MM.1S (cell line): ENCODE results near the gene MMUT.
"Not testable (repeated sequence)": the region's sequence is repeated elsewhere in the genome, so short reads cannot be mapped to it uniquely, and the experiment has no call there.

Experiments used
- DNase-seq: peaks from one replicate; pipeline ENCODE4 v3.0.0-alpha.2; 2015
- H2AFZ ChIP-seq: fragments of 300-600 bp; sonication (generic); 2 replicates; pipeline ENCODE4 v1.6.0; 2016; ENCODE audit warnings: antibody characterized with exemption, low read length
- H3F3A ChIP-seq: fragments of 300-600 bp; sonication (generic); 2 replicates; pipeline ENCODE4 v1.6.1; 2016; ENCODE audit warnings: mild to moderate bottlenecking, antibody characterized with exemption, low read length, moderate library complexity, mixed read lengths; ENCODE audit not compliant: insufficient read depth
- H3K27ac ChIP-seq: fragments of 300-600 bp; sonication (generic); 2 replicates; pipeline ENCODE4 v1.5.1; 2016; ENCODE audit warnings: mild to moderate bottlenecking, low read length
- H3K27me3 ChIP-seq: fragments of 300-600 bp; sonication (generic); replicated peaks from 2 replicates; pipeline ENCODE4 v1.6.0; 2016; ENCODE audit warnings: low read length; ENCODE audit not compliant: insufficient read depth
- H3K36me3 ChIP-seq: fragments of 300-600 bp; sonication (generic); replicated peaks from 2 replicates; pipeline ENCODE4 v1.6.1; 2016; ENCODE audit warnings: mild to moderate bottlenecking, low read length, mixed read lengths; ENCODE audit not compliant: insufficient read depth
- H3K4me1 ChIP-seq: fragments of 300-600 bp; sonication (generic); 2 replicates; pipeline ENCODE4 v1.6.1; 2016; ENCODE audit warnings: low read length, mixed read lengths
- H3K4me2 ChIP-seq: fragments of 300-600 bp; sonication (generic); 2 replicates; pipeline ENCODE4 v1.6.0; 2016; ENCODE audit warnings: low read depth, low read length
- H3K4me3 ChIP-seq: fragments of 300-600 bp; sonication (generic); 2 replicates; pipeline ENCODE4 v1.5.1; 2016; ENCODE audit warnings: low read length, mixed read lengths
- H3K79me2 ChIP-seq: fragments of 300-600 bp; sonication (generic); 2 replicates; pipeline ENCODE4 v1.6.1; 2016; ENCODE audit warnings: mixed run types, low read length, mixed read lengths
- H3K9ac ChIP-seq: fragments of 300-600 bp; sonication (generic); 2 replicates; pipeline ENCODE4 v1.6.1; 2016; ENCODE audit warnings: low read length, mixed read lengths
- H3K9me2 ChIP-seq: fragments of 300-600 bp; sonication (generic); replicated peaks from 2 replicates; pipeline ENCODE4 v1.6.1; 2016; ENCODE audit warnings: mild to moderate bottlenecking, low read length, mixed read lengths; ENCODE audit not compliant: insufficient read depth
- H3K9me3 ChIP-seq: fragments of 300-600 bp; sonication (generic); replicated peaks from 2 replicates; pipeline ENCODE4 v1.6.1; 2016; ENCODE audit warnings: mild to moderate bottlenecking, low read length, mixed read lengths; ENCODE audit not compliant: insufficient read depth
- H4K20me1 ChIP-seq: fragments of 300-600 bp; sonication (generic); 2 replicates; pipeline ENCODE4 v1.6.1; 2016; ENCODE audit warnings: mild to moderate bottlenecking, low read length, moderate library complexity, mixed read lengths; ENCODE audit not compliant: insufficient read depth
- CTCF ChIP-seq: fragments of 300-600 bp; sonication (generic); IDR thresholded peaks from 2 replicates; pipeline ENCODE4 v1.5.1; 2016; ENCODE audit warnings: antibody characterized with exemption, low read length, mixed read lengths
- EZH2 ChIP-seq: fragments of 300-600 bp; sonication (generic); optimal IDR thresholded peaks from 2 replicates; pipeline ENCODE3; 2017; ENCODE audit warnings: low read depth, mild to moderate bottlenecking, antibody characterized with exemption, low read length, mixed read lengths
- EZH2phosphoT487 ChIP-seq: fragments of 300-600 bp; sonication (generic); IDR thresholded peaks from 2 replicates; pipeline ENCODE4 v1.6.1; 2018; ENCODE audit warnings: antibody characterized with exemption, low read length

The MMUT gene

GRCh38 chr6:49409951-49410542 is 53.0 kb downstream of the MMUT start:
- Histone ChIP-seq H3K4me2 (no peak overlapping the region), H2AFZ (no peak overlapping the region), H3K79me2 (no peaks in the 10 kb centered on the region)

GRCh38 chr6:49406250-49406970 is 56.6 kb downstream of the MMUT start:
- H3K9me2 ChIP-seq: no peaks in the 10 kb centered on the region
- DNase-seq: no peak
- no peak overlapping the region for H3K4me2 ChIP-seq
- no peaks in the 10 kb centered on the region for H3K79me2 ChIP-seq
- H3K4me1 ChIP-seq: no peaks in the 10 kb centered on the region
- H3K9ac ChIP-seq: no peak overlapping the region
- no peak overlapping the region for H3K27ac ChIP-seq
- H3K4me3 ChIP-seq: no peak overlapping the region
- no peaks in the 10 kb centered on the region for H3F3A ChIP-seq
- no peaks in the 10 kb centered on the region for H3K27me3 ChIP-seq
- no peaks in the 10 kb centered on the region for H3K36me3 ChIP-seq
- H3K9me3 ChIP-seq: no peaks in the 10 kb centered on the region
- H4K20me1 ChIP-seq: no peaks in the 10 kb centered on the region
- H2AFZ ChIP-seq: no peak overlapping the region
- TF ChIP-seq EZH2 (no peak), CTCF (no peak), EZH2phosphoT487 (no peak)

More at GRCh38 chr6:49409951-49410542, 53.0 kb downstream of the MMUT start:
- H3K27me3 ChIP-seq: no peaks in the 10 kb centered on the region
- peak; percentile 59 for DNase-seq
- no peaks in the 10 kb centered on the region for H3K9me3 ChIP-seq
- H4K20me1 ChIP-seq: no peaks in the 10 kb centered on the region
- H3K27ac ChIP-seq: no peak overlapping the region
- H3K36me3 ChIP-seq: no peaks in the 10 kb centered on the region
- no peak overlapping the region for H3K9ac ChIP-seq
- no peaks in the 10 kb centered on the region for H3K9me2 ChIP-seq
- H3F3A ChIP-seq: no peaks in the 10 kb centered on the region
- TF ChIP-seq CTCF: peak; percentile 77
- no peak for TF ChIP-seq EZH2phosphoT487
- no peak for TF ChIP-seq EZH2
- H3K4me1 ChIP-seq: no peaks in the 10 kb centered on the region
- H3K4me3 ChIP-seq: no peak overlapping the region

GRCh38 chr6:49401063-49401462 is 62.0 kb downstream of the MMUT start:
- Histone ChIP-seq H4K20me1 (no peaks in the 10 kb centered on the region), H3K9me2 (no peaks in the 10 kb centered on the region), H3K27me3 (no peaks in the 10 kb centered on the region), H3K36me3 (no peaks in the 10 kb centered on the region), H3K4me1 (no peaks in the 10 kb centered on the region), H3K27ac (no peak overlapping the region), H3K9me3 (no peaks in the 10 kb centered on the region), H3K79me2 (no peaks in the 10 kb centered on the region), H3F3A (no peaks in the 10 kb centered on the region), H2AFZ (no peak overlapping the region), H3K4me3 (no peak overlapping the region), H3K4me2 (no peak overlapping the region), H3K9ac (no peak overlapping the region)
- DNase-seq: no peak
- TF ChIP-seq EZH2 (no peak), EZH2phosphoT487 (no peak), CTCF (no peak)

GRCh38 chr6:49386667-49387508 is 76.2 kb downstream of the MMUT start:
- H3K9me3 ChIP-seq, H3K27me3 ChIP-seq, H3K4me1 ChIP-seq, H3F3A ChIP-seq, DNase-seq, H4K20me1 ChIP-seq, H3K4me2 ChIP-seq, H3K36me3 ChIP-seq, H2AFZ ChIP-seq, H3K9me2 ChIP-seq, H3K4me3 ChIP-seq, H3K27ac ChIP-seq, H3K9ac ChIP-seq, H3K79me2 ChIP-seq: not testable (repeated sequence)
